Stimulated activated CD8-positive, alpha-beta memory T cell treated with anti-CD3 and anti-CD28 coated beads, Interleukin-15, amount 100 ng/mL, for 24 hours (primary cell): ENCODE measurements around the gene LARP4B.
A peak's percentile ranks its signal among the peaks of the same experiment; 100 is the strongest.

Experiments used
- DNase-seq: peaks from one replicate; pipeline ENCODE4 v3.0.0-alpha.2; 2020; ENCODE audit warnings: low read depth

LARP4B gene

GRCh38 chr10:931326-932318 lies at the start of gene LARP4B:
Gene LARP4B, minus strand, starts transcription at chr10:931705. Its CDS starts 45,984 bp downstream, at chr10:885721.
- peak; percentile 91 for DNase-seq

- no peak for DNase-seq
These were observed 49.1 kb upstream of the LARP4B start for GRCh38 chr10:980468-981093.

DNA sequence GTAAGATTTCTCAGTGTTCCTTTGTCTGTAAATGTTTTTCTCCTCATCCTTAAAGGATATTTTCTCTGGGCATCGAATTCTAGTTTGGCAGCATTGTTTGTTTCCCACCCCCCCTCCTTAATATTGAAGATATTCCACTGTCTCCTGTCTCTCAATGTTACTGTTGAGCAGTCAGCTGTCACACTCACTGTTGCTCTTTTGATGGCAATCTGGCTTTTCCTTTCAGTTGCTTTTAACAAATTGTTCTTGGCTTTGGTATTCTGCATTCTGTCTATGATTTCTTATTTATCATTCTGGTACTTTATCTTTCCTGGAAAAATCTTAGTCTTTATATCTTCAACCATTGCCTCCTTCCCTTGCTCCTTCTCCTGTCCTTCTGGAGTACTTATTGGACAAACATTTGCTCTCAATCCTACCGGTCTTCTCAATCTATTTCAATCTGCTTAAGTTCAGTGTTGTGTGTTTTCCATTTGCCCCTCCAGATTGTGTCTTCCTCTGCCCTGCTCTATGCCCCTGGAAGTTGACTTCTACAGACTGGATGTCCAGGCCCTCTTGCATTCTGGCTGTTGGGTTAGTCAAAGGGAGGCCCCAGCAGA lies 47.4 kb upstream of the LARP4B start:
- DNase-seq, result no peak

DNA sequence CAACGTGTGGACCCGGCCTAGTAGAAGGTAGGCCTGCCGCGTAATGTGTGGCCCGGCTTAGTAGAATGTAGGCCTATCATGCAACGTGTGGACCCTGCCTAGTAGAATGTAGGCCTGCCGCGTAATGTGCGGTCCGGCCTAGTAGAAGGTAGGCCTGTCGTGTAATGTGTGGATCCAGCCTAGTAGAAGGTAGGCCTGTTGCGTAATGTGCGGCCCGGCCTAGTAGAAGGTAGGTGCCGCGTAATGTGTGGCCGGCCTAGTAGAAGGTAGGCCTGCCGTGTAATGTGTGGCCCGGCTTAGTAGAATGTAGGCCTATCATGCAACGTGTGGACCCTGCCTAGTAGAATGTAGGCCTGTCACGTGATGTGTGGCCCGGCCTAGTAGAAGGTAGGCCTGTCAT lies 44.8 kb upstream of the LARP4B start:
- DNase-seq, result no peak

DNA sequence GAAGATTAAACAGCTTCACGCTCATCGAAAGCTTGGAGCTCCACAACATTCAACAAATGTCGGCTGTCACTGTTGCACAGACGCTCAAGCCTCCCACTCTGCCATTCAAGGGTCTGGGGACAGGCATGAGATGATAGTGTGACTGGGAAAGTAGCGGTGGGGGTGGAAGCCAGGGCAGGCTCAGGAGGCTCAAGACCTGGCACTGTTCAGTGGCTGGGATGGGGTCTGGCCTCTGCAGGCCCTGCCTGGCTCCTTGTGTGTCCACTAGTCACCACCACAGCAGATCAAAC lies 43.2 kb upstream of the LARP4B start:
- no peak for DNase-seq

GRCh38 chr10:974038-974784 lies 42.7 kb upstream of the LARP4B start:
- no peak for DNase-seq

GRCh38 chr10:972763-973162 lies 41.3 kb upstream of the LARP4B start:
- DNase-seq, result no peak

- DNase-seq, result no peak
These were observed 40.1 kb upstream of the LARP4B start for GRCh38 chr10:971613-972012.

DNA sequence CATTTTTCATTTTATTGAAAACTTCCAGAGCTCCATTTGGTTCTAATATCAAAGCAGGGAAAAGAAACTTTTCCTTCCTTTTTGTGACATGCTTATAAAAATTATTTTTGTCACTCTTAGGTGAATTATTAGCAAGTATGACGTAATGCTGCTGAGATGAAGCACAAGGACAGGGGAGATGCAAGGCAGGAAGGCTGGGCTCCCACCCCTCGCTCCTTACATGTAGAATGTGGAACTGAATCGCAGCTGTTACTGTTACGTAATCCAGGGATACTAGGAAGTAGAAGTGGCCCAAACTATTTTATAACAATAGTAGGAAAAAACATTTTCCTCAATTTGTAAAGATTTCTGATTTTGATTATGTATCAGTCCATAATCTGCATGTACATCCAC lies 39.6 kb upstream of the LARP4B start:
- no peak for DNase-seq

DNA sequence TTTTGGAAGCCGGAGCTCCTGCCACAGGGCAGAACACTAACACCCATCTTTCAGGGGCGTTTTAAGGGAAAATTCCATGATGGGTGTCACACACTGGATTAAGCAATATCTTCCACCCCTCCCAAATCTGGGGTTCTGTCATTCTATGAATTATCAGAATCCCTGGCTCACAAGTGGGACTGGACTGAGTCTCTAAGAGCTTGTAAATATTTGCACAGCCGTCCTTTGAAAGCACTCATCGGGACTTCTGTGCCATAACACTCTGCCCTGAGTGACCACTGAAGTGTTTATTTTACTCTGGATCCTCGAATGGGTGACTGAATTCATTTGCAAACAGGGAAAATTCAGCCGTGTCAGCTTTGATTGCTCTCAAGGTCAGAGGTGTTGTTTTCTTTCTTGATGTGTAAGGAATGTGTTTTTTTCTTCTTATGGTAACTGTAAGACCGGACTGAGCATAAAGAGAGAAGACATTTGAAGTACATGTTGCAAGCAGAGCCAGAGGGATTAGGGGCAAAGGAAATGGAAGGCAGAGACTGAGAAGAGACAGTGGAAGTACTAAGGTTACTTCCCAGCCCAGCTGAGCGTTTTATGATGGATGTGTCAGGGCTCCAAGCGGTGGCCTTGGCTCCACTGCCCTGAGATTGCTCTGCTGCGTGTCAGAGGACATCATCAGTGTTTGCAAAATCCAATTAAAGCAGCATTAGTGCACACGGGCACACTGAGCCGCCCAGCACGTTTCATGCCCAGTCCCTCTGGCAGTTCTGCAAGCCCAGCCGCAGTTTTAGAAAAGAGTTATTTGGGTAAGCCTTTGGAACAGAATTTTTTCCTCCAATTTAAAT lies 39.0 kb upstream of the LARP4B start:
- no peak for DNase-seq

GRCh38 chr10:969473-970150 lies 38.1 kb upstream of the LARP4B start:
- no peak for DNase-seq

DNA sequence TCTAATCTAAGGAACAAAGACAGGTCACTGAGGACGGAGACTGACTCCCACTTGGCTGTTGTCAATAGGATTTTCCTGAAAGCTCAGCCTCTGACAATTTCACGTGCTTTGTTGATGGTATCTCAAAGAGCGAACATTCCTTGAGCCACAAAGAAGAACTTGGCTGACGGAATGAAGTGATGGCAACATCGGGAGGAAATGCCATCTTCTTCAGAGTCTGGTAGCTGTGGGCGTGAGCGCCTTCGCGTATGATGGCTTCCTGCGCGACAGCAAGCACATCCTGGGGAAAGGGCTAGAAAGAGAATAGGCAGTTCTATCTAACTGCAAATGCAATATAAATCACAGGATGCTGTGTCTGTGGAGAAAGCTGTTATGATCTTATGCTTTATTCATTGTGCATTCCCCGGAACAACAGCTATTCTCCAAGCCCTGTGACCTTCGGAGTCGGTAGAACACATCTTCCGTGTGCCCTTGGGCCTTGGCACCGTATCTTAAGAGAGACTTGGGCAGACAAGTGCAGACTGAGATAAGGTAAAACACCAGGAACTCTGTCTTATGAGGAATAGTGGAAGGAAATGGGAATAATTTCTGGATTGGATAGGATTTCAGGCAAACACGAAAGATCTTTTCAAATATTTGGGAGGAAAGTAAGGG lies 37.2 kb upstream of the LARP4B start:
- no peak for DNase-seq

GRCh38 chr10:966466-967235 lies 35.1 kb upstream of the LARP4B start:
- no peak for DNase-seq

DNA sequence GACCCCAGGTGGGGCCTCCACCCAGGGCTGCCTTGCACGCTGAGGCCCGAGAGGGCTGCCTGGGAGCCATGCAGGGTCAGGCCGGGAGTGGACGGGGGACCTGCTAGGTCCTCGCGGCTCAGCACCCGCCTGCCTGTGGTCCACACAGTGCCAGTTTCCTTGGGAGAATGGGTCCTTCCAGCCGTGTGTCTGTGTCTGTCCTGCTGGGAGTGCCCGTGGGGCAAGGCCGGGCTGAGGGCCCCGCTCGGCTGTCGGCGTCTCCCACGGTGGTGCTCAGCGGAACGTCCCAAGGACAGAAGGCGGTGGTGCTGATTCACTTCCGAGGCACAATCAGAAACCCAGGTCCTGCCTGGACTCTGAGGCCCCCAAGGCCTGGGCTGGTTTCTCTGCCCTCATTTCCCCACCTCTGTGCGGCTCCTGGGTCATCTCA lies 33.5 kb upstream of the LARP4B start:
- DNase-seq, result no peak

GRCh38 chr10:964321-964987 lies 32.9 kb upstream of the LARP4B start:
- no peak for DNase-seq

DNA sequence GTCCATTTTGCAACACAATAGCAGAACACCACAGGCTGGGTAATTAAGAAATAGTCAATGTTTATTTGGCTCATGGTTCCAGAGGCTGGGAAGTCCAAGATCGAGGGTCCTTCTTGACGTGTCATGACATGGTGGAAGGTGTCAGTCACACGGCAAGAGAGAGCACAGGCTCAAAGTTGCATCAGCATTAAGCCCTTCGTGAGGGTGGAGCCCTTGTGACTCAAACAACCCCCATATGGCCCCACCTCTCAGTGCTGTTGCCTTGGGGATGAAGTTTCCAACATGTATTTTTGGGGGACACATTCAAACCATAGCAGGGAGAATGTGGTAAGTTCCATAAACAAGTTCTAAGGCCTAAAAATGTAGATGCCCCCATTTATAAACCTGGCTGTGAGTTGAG lies 32.1 kb upstream of the LARP4B start:
- no peak for DNase-seq

DNA sequence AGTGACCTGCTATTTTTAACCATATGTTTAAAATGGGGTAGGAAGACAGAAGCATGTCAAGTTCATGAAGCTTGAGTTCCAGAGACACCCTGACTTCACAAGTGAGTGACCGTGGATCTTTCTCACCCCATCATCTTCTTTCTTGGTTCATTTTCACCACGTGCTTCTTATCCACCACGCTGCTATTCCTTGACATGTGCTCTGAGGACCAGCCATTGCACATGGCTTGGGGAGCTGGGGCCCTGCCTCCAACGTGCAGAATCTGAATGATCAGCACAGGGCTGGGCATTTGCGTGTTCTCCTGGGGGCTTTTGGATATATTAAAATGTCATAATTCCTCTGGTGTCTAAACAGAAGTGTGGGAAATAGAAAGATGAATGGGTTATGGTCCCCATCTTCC lies 31.7 kb upstream of the LARP4B start:
- no peak for DNase-seq

GRCh38 chr10:962342-962741 lies 30.8 kb upstream of the LARP4B start:
- no peak for DNase-seq

DNA sequence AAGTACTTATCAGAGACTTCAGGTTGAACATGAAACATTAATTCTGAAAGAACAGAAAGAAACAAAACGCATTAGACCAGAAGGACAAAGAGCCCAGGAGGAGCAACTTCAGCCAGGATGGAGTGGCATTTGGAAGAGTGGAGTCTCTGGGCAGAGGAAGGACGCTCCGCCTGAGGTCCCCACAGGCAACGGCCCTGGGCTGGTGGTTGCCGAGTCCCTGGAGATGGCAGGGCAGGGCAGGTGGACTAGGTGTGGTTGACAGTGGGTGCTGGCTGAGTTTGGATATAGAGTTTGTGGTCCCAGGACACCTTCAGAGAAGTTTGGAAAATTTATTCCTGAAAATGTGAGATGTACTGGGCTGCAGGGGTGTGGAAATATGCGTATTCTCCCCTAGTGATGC lies 27.4 kb upstream of the LARP4B start:
- no peak for DNase-seq
